H1 (cell line): Measurements from ENCODE around the gene SIGLEC11. TPM values are rescaled to one million over a fixed set of nuclear protein-coding genes. Genes with fewer than 3 reads are reported as not detected.

Source experiments
- CTCF ChIA-PET: fragments of 300-600 bp; sonication (Branson Sonifier 250); formaldehyde crosslinking; loops from one replicate; lab custom pipeline; 2021; ENCODE audit not compliant: partially characterized antibody; lab: Charles Lee
- POLR2A ChIA-PET: fragments of 300-600 bp; sonication (Branson Sonifier 250); formaldehyde crosslinking; loops from one replicate; lab custom pipeline; 2021; ENCODE audit warnings: inconsistent platforms; ENCODE audit not compliant: partially characterized antibody; lab: Charles Lee
- DNase-seq, 2 experiments: peaks; one replicate each; pipeline versions ENCODE4 v3.0.0 to v3.0.0-alpha.2; 2010 to 2022; ENCODE audit warnings: low spot score in 2 of 2, low read depth in 1 of 2, mixed read lengths in 1 of 2
- FAIRE-seq: peaks from 2 replicates; lab custom pipeline; 2011; peaks lifted over from hg19 to GRCh38; lab: Jason Lieb, UNC
- H2AFZ ChIP-seq: 2 replicates; pipeline ENCODE4 v1.8.1; 2012; ENCODE audit warnings: low read length, inconsistent platforms
- H2AK5ac ChIP-seq: 2 replicates; pipeline ENCODE4 v1.6.1; 2013; ENCODE audit warnings: low read depth, low read length
- H2BK120ac ChIP-seq: replicated peaks from 2 replicates; pipeline ENCODE3; 2013; ENCODE audit warnings: low read depth, low read length, inconsistent platforms
- H2BK12ac ChIP-seq: 2 replicates; pipeline ENCODE4 v1.6.1; 2013; ENCODE audit warnings: low read depth, low read length
- H2BK15ac ChIP-seq: 2 replicates; pipeline ENCODE4 v1.6.1; 2013; ENCODE audit warnings: low read length
- H2BK20ac ChIP-seq: 2 replicates; pipeline ENCODE4 v1.6.1; 2013; ENCODE audit warnings: low read length
- H2BK5ac ChIP-seq: 2 replicates; pipeline ENCODE4 v1.6.1; 2013; ENCODE audit warnings: low read depth, low read length
- H3K14ac ChIP-seq: 2 replicates; pipeline ENCODE4 v1.6.1; 2013; ENCODE audit warnings: inconsistent platforms; ENCODE audit not compliant: insufficient read length
- H3K18ac ChIP-seq: 2 replicates; pipeline ENCODE4 v1.6.1; 2013; ENCODE audit warnings: low read length; ENCODE audit errors: extremely low read depth
- H3K23ac ChIP-seq: 2 replicates; pipeline ENCODE4 v1.6.1; 2013; ENCODE audit warnings: inconsistent platforms; ENCODE audit not compliant: insufficient read length
- H3K23me2 ChIP-seq: 2 replicates; pipeline ENCODE4 v1.6.1; 2013; ENCODE audit warnings: low read depth, low read length
- H3K27ac ChIP-seq: 2 replicates; pipeline ENCODE4 v1.6.1; 2011; ENCODE audit warnings: low read depth, low read length, inconsistent platforms
- H3K27me3 ChIP-seq, 4 experiments: replicated peaks in 1 of 4; 1 replicate in 1 of 4; 2 replicates in 3 of 4; pipeline versions ENCODE4 v1.6.1 to v1.8.1; 2011 to 2013; ENCODE audit warnings: low read length in 3 of 4, mild to moderate bottlenecking in 3 of 4, inconsistent platforms in 2 of 4, mixed read lengths in 2 of 4, moderate library complexity in 1 of 4; ENCODE audit not compliant: control insufficient read depth in 3 of 4, insufficient read depth in 3 of 4; ENCODE audit errors: extremely low read depth in 1 of 4
- H3K36me3 ChIP-seq, 4 experiments: 2 replicates each; pipeline versions ENCODE4 v1.6.1 to v1.8.1; 2011 to 2013; ENCODE audit warnings: mild to moderate bottlenecking in 4 of 4, low read length in 3 of 4, moderate library complexity in 2 of 4, control low read depth in 1 of 4, inconsistent platforms in 1 of 4; ENCODE audit not compliant: insufficient read depth in 4 of 4, control insufficient read depth in 2 of 4
- H3K4ac ChIP-seq: replicated peaks from 2 replicates; pipeline ENCODE3; 2013; ENCODE audit warnings: low read length, low read depth, mixed read lengths, inconsistent platforms; ENCODE audit not compliant: insufficient read length
- H3K4me1 ChIP-seq, 4 experiments: replicated peaks in 1 of 4; 1 replicate in 1 of 4; 2 replicates in 3 of 4; pipeline versions ENCODE4 v1.6.1 to v1.8.1; 2011 to 2013; ENCODE audit warnings: low read length in 3 of 4, inconsistent platforms in 2 of 4, mixed read lengths in 1 of 4; ENCODE audit not compliant: insufficient read depth in 4 of 4, control insufficient read depth in 3 of 4
- H3K4me2 ChIP-seq, 2 experiments: 2 replicates each; pipeline versions ENCODE4 v1.6.1 to v1.8.1; 2011 to 2013; ENCODE audit warnings: low read depth in 2 of 2, low read length in 2 of 2, control low read depth in 1 of 2, inconsistent platforms in 1 of 2, mild to moderate bottlenecking in 1 of 2; ENCODE audit not compliant: insufficient read depth in 1 of 2
- H3K4me3 ChIP-seq, 4 experiments: fragments of 200-600, 300-600 bp in 1 of 4; sonication (generic), shearing (Covaris generic), sonication (Bioruptor Twin) in 1 of 4; 2 replicates each; pipeline versions ENCODE4 v1.5.1 to v1.8.1; 2011 to 2016; ENCODE audit warnings: low read length in 4 of 4, low read depth in 3 of 4, control low read depth in 2 of 4, inconsistent platforms in 2 of 4, mild to moderate bottlenecking in 2 of 4, mixed read lengths in 1 of 4, moderate library complexity in 1 of 4; ENCODE audit not compliant: insufficient read depth in 2 of 4; ENCODE audit errors: extremely low read depth in 1 of 4
- H3K56ac ChIP-seq: replicated peaks from 2 replicates; pipeline ENCODE3; 2013; ENCODE audit warnings: low read depth, mild to moderate bottlenecking, mixed read lengths, low read length, inconsistent platforms; ENCODE audit not compliant: insufficient read length
- H3K79me1 ChIP-seq: 2 replicates; pipeline ENCODE4 v1.6.1; 2013; ENCODE audit warnings: low read depth, low read length, control low read depth
- H3K79me2 ChIP-seq, 2 experiments: 2 replicates each; pipeline versions ENCODE4 v1.6.1 to v1.8.1; 2012 to 2013; ENCODE audit warnings: low read length in 2 of 2, mild to moderate bottlenecking in 2 of 2, inconsistent platforms in 1 of 2; ENCODE audit not compliant: insufficient read depth in 2 of 2, control insufficient read depth in 1 of 2
- H3K9ac ChIP-seq, 4 experiments: replicated peaks in 1 of 4; 1 replicate in 1 of 4; 2 replicates in 3 of 4; pipeline versions ENCODE4 v1.6.1 to v1.8.1; 2011 to 2013; ENCODE audit warnings: low read depth in 3 of 4, low read length in 3 of 4, control low read depth in 2 of 4, mild to moderate bottlenecking in 2 of 4, moderate library complexity in 2 of 4, inconsistent platforms in 1 of 4; ENCODE audit errors: extremely low read depth in 1 of 4
- H3K9me3 ChIP-seq, 2 experiments: 2 replicates each; pipeline versions ENCODE4 v1.6.1 to v1.8.1; 2012 to 2013; ENCODE audit warnings: mild to moderate bottlenecking in 2 of 2, moderate library complexity in 2 of 2, control low read depth in 1 of 2, inconsistent platforms in 1 of 2, low read depth in 1 of 2, low read length in 1 of 2, mixed read lengths in 1 of 2; ENCODE audit not compliant: insufficient read depth in 2 of 2
- H4K20me1 ChIP-seq, 2 experiments: replicated peaks in 1 of 2; 2 replicates each; pipeline versions ENCODE3 to v1.8.1; 2011 to 2013; ENCODE audit warnings: inconsistent platforms in 2 of 2, low read length in 2 of 2, mild to moderate bottlenecking in 1 of 2; ENCODE audit not compliant: insufficient read depth in 2 of 2, control insufficient read depth in 1 of 2
- H4K5ac ChIP-seq: 2 replicates; pipeline ENCODE4 v1.6.1; 2013; ENCODE audit warnings: low read length, low read depth, mixed read lengths, inconsistent platforms; ENCODE audit not compliant: insufficient read length
- H4K8ac ChIP-seq: 2 replicates; pipeline ENCODE4 v1.8.0; 2013; ENCODE audit warnings: mild to moderate bottlenecking, moderate library complexity, low read length, inconsistent platforms; ENCODE audit not compliant: insufficient read depth; ENCODE audit errors: extremely low read depth
- H4K91ac ChIP-seq: replicated peaks from 2 replicates; pipeline ENCODE3; 2013; ENCODE audit warnings: low read length, mixed read lengths, inconsistent platforms; ENCODE audit not compliant: insufficient read length
- ATF2 ChIP-seq: IDR thresholded peaks from 2 replicates; pipeline ENCODE4 v1.6.1; 2012; ENCODE audit warnings: low read length, inconsistent platforms
- CHD2 ChIP-seq: IDR thresholded peaks from 2 replicates; pipeline ENCODE4 v1.6.1; 2012; ENCODE audit warnings: low read length, improper control_type of control experiment
- HDAC2 ChIP-seq, 2 experiments: fragments of 300-600 bp in 1 of 2; sonication (generic) in 1 of 2; IDR thresholded peaks; 2 replicates each; pipeline ENCODE4 v1.6.1; 2011 to 2012; ENCODE audit warnings: low read depth in 2 of 2, low read length in 2 of 2, mild to moderate bottlenecking in 2 of 2, moderate library complexity in 2 of 2, borderline replicate concordance in 1 of 2, inconsistent platforms in 1 of 2
- KDM5A ChIP-seq: fragments of 200-600 bp; IDR thresholded peaks from 2 replicates; pipeline ENCODE4 v1.7.1; 2012; ENCODE audit warnings: mild to moderate bottlenecking, low read length, inconsistent platforms, mixed read lengths
- PHF8 ChIP-seq: fragments of 200-600 bp; sonication (generic); conservative IDR thresholded peaks from 2 replicates; pipeline ENCODE4 v1.7.1; 2012; ENCODE audit warnings: low read depth, mild to moderate bottlenecking, inconsistent platforms, low read length, moderate library complexity
- POU5F1 ChIP-seq: IDR thresholded peaks from 2 replicates; pipeline ENCODE4 v1.6.1; 2011; ENCODE audit warnings: low read depth, mild to moderate bottlenecking, low read length, moderate library complexity
- RXRA ChIP-seq: IDR thresholded peaks from 2 replicates; pipeline ENCODE4 v1.6.1; 2011; ENCODE audit warnings: low read depth, mild to moderate bottlenecking, low read length, moderate library complexity; ENCODE audit not compliant: insufficient read depth
- SAP30 ChIP-seq: fragments of 300-600 bp; sonication (generic); IDR thresholded peaks from 2 replicates; pipeline ENCODE4 v1.7.1; 2012; ENCODE audit warnings: low read length, moderate library complexity, mild to moderate bottlenecking, inconsistent platforms; ENCODE audit not compliant: insufficient read depth, insufficient replicate concordance
- SP4 ChIP-seq: IDR thresholded peaks from 2 replicates; pipeline ENCODE4 v1.6.1; 2012; ENCODE audit warnings: low read length, inconsistent platforms
- TBP ChIP-seq: IDR thresholded peaks from 2 replicates; pipeline ENCODE4 v1.6.1; 2011; ENCODE audit warnings: low read depth, low read length, improper control_type of control experiment
- ZNF274 ChIP-seq: IDR thresholded peaks from 2 replicates; pipeline ENCODE4 v1.7.0; 2012; ENCODE audit warnings: low read length, borderline replicate concordance; ENCODE audit errors: extremely low read depth
- WGBS, 2 experiments: shearing (Covaris generic) in 1 of 2; methylation state at CpG; one replicate each; pipeline versions ENCODE4 v1.1.6 to v1.1.7; 2013 to 2015; ENCODE audit warnings: low lambda C conversion rate in 2 of 2, mixed read lengths in 2 of 2, inconsistent platforms in 1 of 2, low coverage in 1 of 2, missing lambda C conversion rate in 1 of 2; ENCODE audit not compliant: insufficient replicate concordance in 2 of 2, insufficient coverage in 1 of 2, insufficient read length in 1 of 2; ENCODE audit errors: extremely low coverage in 1 of 2, missing lambda C conversion rate in 1 of 2; 5-methylcytosine and 5-hydroxymethylcytosine counted together
- polyA plus RNA-seq, 7 experiments: library from polyadenylated mRNA; depleted of rRNA in 3 of 7; stranded (reverse) in 5 of 7; unstranded in 2 of 7; fragments of >200 nt in 5 of 7; fragments of 200-250 nt in 2 of 7; gene quantifications; 1 replicate in 5 of 7; 2 replicates in 1 of 7; 4 replicates in 1 of 7; pipeline versions ENCODE4 v1.2.1 to v1.2.3, GENCODE V29; 2011 to 2013; ENCODE audit warnings: missing spikeins in 2 of 7, mixed read lengths in 2 of 7
- total RNA-seq: library from RNA; stranded (reverse); fragmentation: NEBNext Ultra II Directional; extraction: Animal tissue kit (Norgen Biotek cat#: 25700); gene quantifications from 2 replicates; pipeline ENCODE4 v1.2.1, GENCODE V29; 2021

Gene SIGLEC11
- total and polyA plus RNA-seq, 2 of the 8 experiments (the other 6 are each of a cell fraction or from before 2014, with no cell fraction given) = 0.18 TPM; not detected in 1

- Histone ChIP-seq H4K5ac (no peak overlapping the region), H3K23me2 (no peaks in the 10 kb centered on the region), H2BK20ac (no peak overlapping the region), H3K14ac (no peak overlapping the region), H3K4me3 (no peak overlapping the region), H3K18ac (no peak overlapping the region), H3K79me2 (no peaks in the 10 kb centered on the region), H3K4me1 (no peaks in the 10 kb centered on the region), H3K9me3 (no peaks in the 10 kb centered on the region), H2BK120ac (no peak overlapping the region), H3K56ac (no peak overlapping the region), H2BK12ac (no peak overlapping the region), H3K27me3 (no peaks in the 10 kb centered on the region), H3K4me2 (no peak overlapping the region), H3K9ac (no peak overlapping the region), H3K4ac (no peak overlapping the region), H3K23ac (no peak overlapping the region), H3K36me3 (peaks cover 0 to 7% (median 2%) of the 10 kb centered on the region in 4 experiments; a peak in 3 of 8 replicates), H4K8ac (no peak overlapping the region), H2AFZ (no peak overlapping the region), H2AK5ac (no peak overlapping the region), H4K91ac (no peak overlapping the region), H4K20me1 (peaks cover 0 to 3% of the 10 kb centered on the region in 2 experiments), H3K79me1 (no peaks in the 10 kb centered on the region), H3K27ac (no peak overlapping the region), H2BK15ac (no peak overlapping the region), H2BK5ac (no peak overlapping the region)
- DNase-seq (no peak), FAIRE-seq (no peak)
- WGBS, 2 experiments = 87% methylated on average over 16 of the region's 16 CpGs; no CpG with 5 or more reads in 1 of the 2 experiments
- POLR2A ChIA-PET = interaction anchor here (1.2 kb wide), 1 partner anchor 17 kb away, joined by 3 read pairs; no protein-coding TSS in a partner anchor
- CTCF ChIA-PET = interaction anchor here (1.0 to 3.1 kb wide), 4 partner anchors 14 to 64 kb away, joined by 3 to 16 read pairs (median 4); no protein-coding TSS in a partner anchor
- TF ChIP-seq KDM5A (no peak), PHF8 (no peak), SAP30 (no peak), ZNF274 (no peak), SP4 (no peak), TBP (no peak), ATF2 (no peak), POU5F1 (no peak), HDAC2 (IDR thresholded peaks at IDR 0.05; ENCODE audit: borderline replicate concordance in 1 of 2, low read depth in 2 of 2, low read length in 2 of 2) (no peak), CHD2 (no peak), RXRA (no peak)
These were observed 40.0 kb upstream of the SIGLEC11 start for GRCh38 chr19:50000841-50001557.
